WI38 (cell line): Measurements from ENCODE around the gene RAB9B.
"Not testable (repeated sequence)": the region's sequence is repeated elsewhere in the genome, so short reads cannot be mapped to it uniquely, and the experiment has no call there.

Experiments used
- H3K4me3 ChIP-seq: 2 replicates; pipeline ENCODE4 v1.5.1; 2011; ENCODE audit warnings: low read depth, mild to moderate bottlenecking, control low read depth, low read length
- TF ChIP-seq, protein P1 (sequence below): IDR thresholded peaks from 2 replicates; pipeline ENCODE4 v1.5.1; 2012; ENCODE audit warnings: low read depth, mild to moderate bottlenecking, control low read depth, low read length

The RAB9B gene

DNA sequence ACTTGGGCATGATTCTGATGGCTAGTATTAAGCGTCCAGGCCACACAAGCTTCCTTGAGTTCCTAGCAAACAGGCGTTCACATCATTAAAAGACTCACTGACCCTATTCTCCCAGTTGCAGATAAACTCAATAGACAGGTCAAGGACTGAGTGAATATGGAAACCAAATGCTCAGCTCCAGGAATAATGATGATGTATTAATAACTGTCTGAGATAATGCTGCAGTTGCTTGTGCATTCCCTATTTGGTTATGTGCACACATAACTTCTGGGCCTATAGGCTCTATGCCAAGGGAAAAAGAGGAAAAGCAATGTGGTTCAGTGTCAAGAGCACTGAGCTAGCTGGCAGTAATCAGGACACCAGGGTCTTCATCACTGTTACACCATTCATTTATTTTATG lies 3.5 kb downstream of the RAB9B start:
- TF ChIP-seq, protein P1, sequence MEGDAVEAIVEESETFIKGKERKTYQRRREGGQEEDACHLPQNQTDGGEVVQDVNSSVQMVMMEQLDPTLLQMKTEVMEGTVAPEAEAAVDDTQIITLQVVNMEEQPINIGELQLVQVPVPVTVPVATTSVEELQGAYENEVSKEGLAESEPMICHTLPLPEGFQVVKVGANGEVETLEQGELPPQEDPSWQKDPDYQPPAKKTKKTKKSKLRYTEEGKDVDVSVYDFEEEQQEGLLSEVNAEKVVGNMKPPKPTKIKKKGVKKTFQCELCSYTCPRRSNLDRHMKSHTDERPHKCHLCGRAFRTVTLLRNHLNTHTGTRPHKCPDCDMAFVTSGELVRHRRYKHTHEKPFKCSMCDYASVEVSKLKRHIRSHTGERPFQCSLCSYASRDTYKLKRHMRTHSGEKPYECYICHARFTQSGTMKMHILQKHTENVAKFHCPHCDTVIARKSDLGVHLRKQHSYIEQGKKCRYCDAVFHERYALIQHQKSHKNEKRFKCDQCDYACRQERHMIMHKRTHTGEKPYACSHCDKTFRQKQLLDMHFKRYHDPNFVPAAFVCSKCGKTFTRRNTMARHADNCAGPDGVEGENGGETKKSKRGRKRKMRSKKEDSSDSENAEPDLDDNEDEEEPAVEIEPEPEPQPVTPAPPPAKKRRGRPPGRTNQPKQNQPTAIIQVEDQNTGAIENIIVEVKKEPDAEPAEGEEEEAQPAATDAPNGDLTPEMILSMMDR: no peak
- no peak overlapping the region for H3K4me3 ChIP-seq

DNA sequence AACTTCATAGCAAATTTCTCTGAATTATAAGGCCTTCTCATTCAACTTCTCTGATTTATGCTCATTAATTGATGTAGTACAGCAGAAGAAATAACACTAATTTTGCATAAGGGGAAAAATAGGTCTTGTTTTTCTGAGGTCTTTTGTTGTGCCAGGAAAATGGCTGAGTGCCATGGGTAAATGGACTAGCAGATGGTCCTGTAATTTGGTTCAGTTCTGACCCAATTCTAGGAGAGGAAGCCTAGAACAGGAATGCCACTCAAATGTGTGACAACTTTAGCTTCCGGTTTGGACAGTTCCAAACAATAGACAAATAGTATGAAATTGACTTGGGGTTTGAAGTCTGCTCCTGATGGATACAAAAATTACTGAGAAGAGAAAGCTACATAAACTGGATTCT lies 6.2 kb downstream of the RAB9B start:
- TF ChIP-seq, protein P1: no peak
- H3K4me3 ChIP-seq: no peak overlapping the region

- TF ChIP-seq, protein P1: no peak
- H3K4me3 ChIP-seq: no peak overlapping the region
Measured at GRCh38 chrX:103823591-103823990, 8.5 kb downstream of the RAB9B start.

DNA sequence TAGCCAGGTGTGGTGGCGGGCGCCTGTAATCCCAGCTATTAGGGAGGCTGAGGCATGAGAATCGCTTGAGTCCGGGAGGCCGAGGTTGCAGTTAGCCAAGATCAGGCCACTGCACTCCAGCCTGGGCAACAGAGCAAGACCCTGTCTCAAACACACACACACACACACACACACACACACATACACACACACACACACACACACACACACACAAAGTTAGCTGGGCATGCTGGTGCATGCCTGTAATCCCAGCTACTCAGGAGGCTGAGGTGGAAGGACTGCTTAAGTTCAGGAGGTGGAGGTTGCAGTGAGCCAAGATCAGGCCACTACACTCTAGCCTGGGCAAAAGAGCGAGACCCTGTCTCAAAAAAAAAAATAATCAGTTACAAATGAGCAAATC lies 11.3 kb downstream of the RAB9B start:
- H3K4me3 ChIP-seq: not testable (repeated sequence)

GRCh38 chrX:103818842-103819619 lies 13.0 kb downstream of the RAB9B start:
- TF ChIP-seq, protein P1: no peak
- no peak overlapping the region for H3K4me3 ChIP-seq

DNA sequence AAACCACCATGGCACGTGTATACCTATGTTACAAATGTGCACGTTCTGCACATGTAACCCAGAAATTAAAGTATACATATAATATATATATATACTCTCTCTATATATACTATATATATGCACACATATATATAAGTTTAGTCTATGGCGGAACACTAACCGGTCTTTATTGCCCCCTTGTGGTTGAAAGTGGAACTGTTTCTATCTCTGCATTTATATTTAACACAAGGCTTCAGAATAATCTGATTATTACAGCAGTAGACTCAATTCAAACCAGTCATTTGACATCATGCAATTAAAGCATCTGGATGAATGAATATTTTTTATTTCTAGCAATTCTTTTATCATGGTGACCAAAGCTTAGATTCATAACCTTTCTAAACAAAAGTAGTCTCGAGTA lies 14.6 kb downstream of the RAB9B start:
- H3K4me3 ChIP-seq: no peak overlapping the region
- TF ChIP-seq, protein P1: peak; percentile 29; the same call in 1 of the 2 replicates

- not testable (repeated sequence) for H3K4me3 ChIP-seq
Measured at GRCh38 chrX:103817101-103817500, 15.0 kb downstream of the RAB9B start.

DNA sequence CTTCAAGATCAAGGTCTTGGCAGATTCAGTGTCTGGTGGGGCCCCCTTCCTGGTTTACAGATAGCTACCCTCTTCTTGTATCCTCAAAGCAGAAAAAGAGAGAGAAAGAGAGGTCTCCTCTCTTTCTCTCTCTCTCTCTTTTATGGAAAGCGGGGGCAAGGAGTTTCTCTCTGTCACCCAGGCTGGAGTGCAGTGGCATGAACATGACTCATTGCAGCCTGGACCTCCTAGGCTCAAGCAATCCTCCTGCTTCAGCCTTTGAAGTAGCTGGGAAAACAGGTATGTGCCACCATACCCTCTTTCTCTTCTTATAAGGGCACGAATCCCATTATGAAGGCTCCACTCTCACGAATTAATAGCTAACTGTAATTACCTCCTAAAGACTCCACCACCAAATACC lies 20.2 kb downstream of the RAB9B start:
- TF ChIP-seq, protein P1: no peak
- no peak overlapping the region for H3K4me3 ChIP-seq
